HEK293 (cell line): ENCODE results near the gene GPR148.

ENCODE experiments used
- CTCF ChIA-PET: fragments of 350-600 bp; formaldehyde crosslinking; extraction: SDS; loops from one replicate; lab custom pipeline; 2021; ENCODE audit warnings: antibody characterized with exemption; lab: Yijun Ruan, JAX
- POLR2A ChIA-PET: fragments of 300-600 bp; formaldehyde crosslinking; extraction: SDS; loops from one replicate; lab custom pipeline; 2020; ENCODE audit warnings: antibody characterized with exemption, inconsistent platforms; lab: Yijun Ruan, JAX
- H3K27ac ChIP-seq: fragments of 200-500 bp; sonication (Bioruptor generic); 2 replicates; pipeline ENCODE4 v1.5.1; 2014; ENCODE audit warnings: low read depth, low read length, control low read depth, inconsistent platforms; ENCODE audit errors: extremely low read depth
- H3K36me3 ChIP-seq, 2 experiments: fragments of 200-500 bp in 1 of 2; sonication (Bioruptor generic) in 1 of 2; 1 replicate in 1 of 2; 2 replicates in 1 of 2; pipeline ENCODE4 v1.5.1; 2014 to 2017; ENCODE audit warnings: inconsistent platforms in 2 of 2, low read length in 2 of 2; ENCODE audit not compliant: control insufficient read depth in 2 of 2, insufficient read depth in 1 of 2
- H3K4me1 ChIP-seq: fragments of 200-500 bp; sonication (Bioruptor generic); 2 replicates; pipeline ENCODE4 v1.5.1; 2014; ENCODE audit warnings: mild to moderate bottlenecking, low read length, inconsistent platforms; ENCODE audit not compliant: control insufficient read depth, insufficient read depth
- H3K4me3 ChIP-seq: 2 replicates; pipeline ENCODE4 v1.5.1; 2011; ENCODE audit warnings: low read depth, mild to moderate bottlenecking, control low read depth, low read length, moderate library complexity
- H3K9me3 ChIP-seq: fragments of 200-500 bp; sonication (Bioruptor generic); 2 replicates; pipeline ENCODE4 v1.5.1; 2014; ENCODE audit warnings: low read depth, low read length, inconsistent platforms; ENCODE audit not compliant: control insufficient read depth, insufficient read depth
- HOXA7 ChIP-seq: sonication (generic); formaldehyde crosslinking; IDR thresholded peaks from 2 replicates; pipeline ENCODE4 v1.8.1; 2022; ENCODE audit warnings: missing genetic modification reagents, borderline replicate concordance
- HOXD13 ChIP-seq: sonication (generic); formaldehyde crosslinking; IDR thresholded peaks from 2 replicates; pipeline ENCODE4 v1.8.0; 2022; ENCODE audit warnings: missing genetic modification reagents, borderline replicate concordance
- IKZF3 ChIP-seq: fragments of 450-650 bp; IDR thresholded peaks from 2 replicates; pipeline ENCODE4 v1.5.0; 2018; ENCODE audit warnings: missing biosample characterization, mild to moderate bottlenecking, missing genetic modification characterization, moderate library complexity
- KLF10 ChIP-seq: fragments of 450-650 bp; IDR thresholded peaks from 2 replicates; pipeline ENCODE4 v1.5.1; 2018; ENCODE audit warnings: missing biosample characterization, mild to moderate bottlenecking, missing genetic modification characterization
- KLF8 ChIP-seq: fragments of 450-650 bp; formaldehyde crosslinking; IDR thresholded peaks from 2 replicates; pipeline ENCODE4 v1.5.1; 2016; ENCODE audit warnings: missing biosample characterization, missing genetic modification characterization
- OSR2 ChIP-seq: fragments of 450-650 bp; formaldehyde crosslinking; IDR thresholded peaks from 2 replicates; pipeline ENCODE4 v1.5.1; 2016; ENCODE audit warnings: missing biosample characterization, missing genetic modification characterization
- SP3 ChIP-seq: fragments of 450-650 bp; formaldehyde crosslinking; IDR thresholded peaks from 2 replicates; pipeline ENCODE4 v1.5.1; 2016; ENCODE audit warnings: missing biosample characterization, missing genetic modification characterization
- ZBTB10 ChIP-seq: fragments of 450-650 bp; formaldehyde crosslinking; IDR thresholded peaks from 2 replicates; pipeline ENCODE4 v1.5.1; 2016; ENCODE audit warnings: missing biosample characterization, missing genetic modification characterization
- ZBTB8A ChIP-seq: fragments of 450-650 bp; formaldehyde crosslinking; IDR thresholded peaks from 2 replicates; pipeline ENCODE4 v1.5.1; 2016; ENCODE audit warnings: missing biosample characterization, missing genetic modification characterization
- ZFP37 ChIP-seq: fragments of 450-650 bp; formaldehyde crosslinking; IDR thresholded peaks from 2 replicates; pipeline ENCODE4 v1.5.1; 2016; ENCODE audit warnings: missing biosample characterization, missing genetic modification characterization
- ZNF112 ChIP-seq: fragments of 450-650 bp; formaldehyde crosslinking; IDR thresholded peaks from 2 replicates; pipeline ENCODE4 v1.5.0; 2017; ENCODE audit warnings: missing biosample characterization, missing genetic modification characterization
- ZNF114 ChIP-seq: fragments of 450-650 bp; formaldehyde crosslinking; IDR thresholded peaks from 2 replicates; pipeline ENCODE4 v1.5.0; 2017; ENCODE audit warnings: missing biosample characterization, missing genetic modification characterization
- ZNF121 ChIP-seq: fragments of 450-650 bp; formaldehyde crosslinking; IDR thresholded peaks from 2 replicates; pipeline ENCODE4 v1.5.1; 2016; ENCODE audit warnings: missing biosample characterization, missing genetic modification characterization
- ZNF155 ChIP-seq: fragments of 450-650 bp; formaldehyde crosslinking; IDR thresholded peaks from 2 replicates; pipeline ENCODE4 v1.5.1; 2016; ENCODE audit warnings: missing biosample characterization, missing genetic modification characterization
- ZNF174 ChIP-seq: fragments of 450-650 bp; formaldehyde crosslinking; IDR thresholded peaks from 2 replicates; pipeline ENCODE4 v1.5.0; 2017; ENCODE audit warnings: missing biosample characterization, mild to moderate bottlenecking, missing genetic modification characterization
- ZNF214 ChIP-seq: fragments of 450-650 bp; formaldehyde crosslinking; IDR thresholded peaks from 2 replicates; pipeline ENCODE4 v1.5.1; 2017; ENCODE audit warnings: missing biosample characterization, mild to moderate bottlenecking, missing genetic modification characterization, borderline replicate concordance
- ZNF223 ChIP-seq: fragments of 450-650 bp; formaldehyde crosslinking; IDR thresholded peaks from 2 replicates; pipeline ENCODE4 v1.5.1; 2016; ENCODE audit warnings: missing biosample characterization, missing genetic modification characterization
- ZNF248 ChIP-seq: fragments of 450-650 bp; formaldehyde crosslinking; IDR thresholded peaks from 2 replicates; pipeline ENCODE4 v1.5.1; 2017; ENCODE audit warnings: missing biosample characterization, missing genetic modification characterization
- ZNF274 ChIP-seq, 2 experiments: fragments of 200-500 bp in 1 of 2; fragments of 450-650 bp in 1 of 2; sonication (Bioruptor generic) in 1 of 2; formaldehyde crosslinking in 1 of 2; IDR thresholded peaks; 2 replicates each; pipeline versions ENCODE4 v1.5.1 to v1.6.1; 2014 to 2016; ENCODE audit warnings: borderline replicate concordance in 1 of 2, inconsistent platforms in 1 of 2, low read length in 1 of 2, missing biosample characterization in 1 of 2, missing genetic modification characterization in 1 of 2
- ZNF391 ChIP-seq: fragments of 450-650 bp; formaldehyde crosslinking; IDR thresholded peaks from 2 replicates; pipeline ENCODE4 v1.5.1; 2016; ENCODE audit warnings: low read depth, missing biosample characterization, missing genetic modification characterization, borderline replicate concordance
- ZNF585B ChIP-seq: fragments of 450-650 bp; formaldehyde crosslinking; IDR thresholded peaks from 2 replicates; pipeline ENCODE4 v1.5.1; 2016; ENCODE audit warnings: missing biosample characterization, missing genetic modification characterization
- ZNF626 ChIP-seq: fragments of 450-650 bp; sonication (Bioruptor Pico); formaldehyde crosslinking; IDR thresholded peaks from 2 replicates; pipeline ENCODE4 v1.5.1; 2018; ENCODE audit warnings: missing biosample characterization, missing genetic modification characterization, inconsistent platforms
- ZNF654 ChIP-seq: fragments of 450-650 bp; formaldehyde crosslinking; IDR thresholded peaks from 2 replicates; pipeline ENCODE4 v1.5.1; 2016; ENCODE audit warnings: low read depth, missing biosample characterization, missing genetic modification characterization
- ZNF664 ChIP-seq: fragments of 450-650 bp; formaldehyde crosslinking; IDR thresholded peaks from 2 replicates; pipeline ENCODE4 v1.5.1; 2016; ENCODE audit warnings: missing biosample characterization, missing genetic modification characterization
- ZNF704 ChIP-seq: fragments of 450-650 bp; formaldehyde crosslinking; IDR thresholded peaks from 2 replicates; pipeline ENCODE4 v1.5.1; 2016; ENCODE audit warnings: missing biosample characterization, missing genetic modification characterization
- ZNF707 ChIP-seq: fragments of 450-650 bp; formaldehyde crosslinking; IDR thresholded peaks from 2 replicates; pipeline ENCODE4 v1.5.1; 2016; ENCODE audit warnings: missing biosample characterization, missing genetic modification characterization
- ZNF776 ChIP-seq: fragments of 450-650 bp; formaldehyde crosslinking; IDR thresholded peaks from 2 replicates; pipeline ENCODE4 v1.5.0; 2017; ENCODE audit warnings: missing biosample characterization, missing genetic modification characterization, borderline replicate concordance
- ZNF843 ChIP-seq: fragments of 450-650 bp; formaldehyde crosslinking; IDR thresholded peaks from 2 replicates; pipeline ENCODE4 v1.5.1; 2016; ENCODE audit warnings: missing biosample characterization, missing genetic modification characterization
- ZSCAN30 ChIP-seq: fragments of 450-650 bp; IDR thresholded peaks from 2 replicates; pipeline ENCODE4 v1.5.1; 2018; ENCODE audit warnings: missing biosample characterization, mild to moderate bottlenecking, missing genetic modification characterization, moderate library complexity

The GPR148 gene

GRCh38 chr2:130763405-130763804 lies 34.5 kb downstream of the GPR148 start (continued):
- TF ChIP-seq ZBTB10 (tag by site-specific recombination) (no peak), ZSCAN30 (no peak)

GRCh38 chr2:130764035-130764820 lies 35.4 kb downstream of the GPR148 start:
- CTCF ChIA-PET: interaction anchor here (1.7 kb wide), 1 partner anchor 33 kb away, joined by 4 read pairs; no protein-coding TSS in a partner anchor
- Histone ChIP-seq H3K36me3 (no peaks in the 10 kb centered on the region), H3K27ac (no peak overlapping the region), H3K4me1 (no peaks in the 10 kb centered on the region)
- TF ChIP-seq ZNF626 (tag by site-specific recombination): no peak
- TF ChIP-seq, all 188 proteins: peak for 0
- POLR2A ChIA-PET: no interaction called here
- Histone ChIP-seq H3K9me3 (no peaks in the 10 kb centered on the region), H3K4me3 (no peak overlapping the region)

- TF ChIP-seq ZNF214 (tag by site-specific recombination) (no peak), IKZF3 (tag by site-specific recombination) (no peak), ZNF174 (tag by site-specific recombination) (no peak), ZFP37 (tag by site-specific recombination) (no peak), ZNF664 (no peak), ZNF274 (IDR thresholded peaks at IDR 0.05; ENCODE audit: low read length) (no peak), ZNF274 (tag by site-specific recombination; IDR thresholded peaks at IDR 0.05; ENCODE audit: borderline replicate concordance) (no peak), HOXA7 (CRISPR knock-in tag) (no peak), ZNF843 (tag by site-specific recombination) (no peak), HOXD13 (no peak), ZNF114 (tag by site-specific recombination) (no peak), ZNF776 (no peak), ZBTB8A (tag by site-specific recombination) (no peak), ZNF248 (tag by site-specific recombination) (no peak), ZNF654 (tag by site-specific recombination) (no peak), ZNF155 (tag by site-specific recombination) (no peak)
- no peak overlapping the region for H3K4me3 ChIP-seq
- CTCF ChIA-PET: no interaction called here
- no peaks in the 10 kb centered on the region for H3K4me1 ChIP-seq
- POLR2A ChIA-PET: no interaction called here
- H3K27ac ChIP-seq: no peak overlapping the region
- no peaks in the 10 kb centered on the region for H3K9me3 ChIP-seq
- H3K36me3 ChIP-seq: no peaks in the 10 kb centered on the region
Observed at GRCh38 chr2:130764821-130765115, 35.9 kb downstream of the GPR148 start.

- Histone ChIP-seq H3K4me3 (no peak overlapping the region), H3K4me1 (no peaks in the 10 kb centered on the region), H3K36me3 (no peaks in the 10 kb centered on the region), H3K9me3 (no peaks in the 10 kb centered on the region), H3K27ac (no peak overlapping the region)
- CTCF ChIA-PET: no interaction called here
- POLR2A ChIA-PET: no interaction called here
- TF ChIP-seq ZNF121 (tag by site-specific recombination) (no peak), ZNF391 (tag by site-specific recombination) (no peak), ZNF223 (tag by site-specific recombination) (no peak), ZNF274 (IDR thresholded peaks at IDR 0.05; ENCODE audit: low read length) (no peak), ZNF274 (tag by site-specific recombination; IDR thresholded peaks at IDR 0.05; ENCODE audit: borderline replicate concordance) (no peak), ZSCAN30 (no peak), ZNF707 (tag by site-specific recombination) (no peak), SP3 (no peak), KLF10 (tag by site-specific recombination) (no peak), OSR2 (tag by site-specific recombination) (no peak), KLF8 (tag by site-specific recombination) (no peak), ZNF112 (no peak), ZNF704 (no peak), IKZF3 (tag by site-specific recombination) (no peak), ZNF585B (tag by site-specific recombination) (no peak)
Observed at GRCh38 chr2:130765464-130765863, 36.6 kb downstream of the GPR148 start.
